HEK293 (cell line): ENCODE measurements around the gene PFKL.

Source experiments
- CTCF ChIA-PET: fragments of 350-600 bp; formaldehyde crosslinking; extraction: SDS; loops from one replicate; lab custom pipeline; 2021; ENCODE audit warnings: antibody characterized with exemption; lab: Yijun Ruan, JAX
- POLR2A ChIA-PET: fragments of 300-600 bp; formaldehyde crosslinking; extraction: SDS; loops from one replicate; lab custom pipeline; 2020; ENCODE audit warnings: antibody characterized with exemption, inconsistent platforms; lab: Yijun Ruan, JAX
- H3K27ac ChIP-seq: fragments of 200-500 bp; sonication (Bioruptor generic); 2 replicates; pipeline ENCODE4 v1.5.1; 2014; ENCODE audit warnings: low read depth, low read length, control low read depth, inconsistent platforms; ENCODE audit errors: extremely low read depth
- H3K36me3 ChIP-seq, 2 experiments: fragments of 200-500 bp in 1 of 2; sonication (Bioruptor generic) in 1 of 2; 1 replicate in 1 of 2; 2 replicates in 1 of 2; pipeline ENCODE4 v1.5.1; 2014 to 2017; ENCODE audit warnings: inconsistent platforms in 2 of 2, low read length in 2 of 2; ENCODE audit not compliant: control insufficient read depth in 2 of 2, insufficient read depth in 1 of 2
- H3K4me1 ChIP-seq: fragments of 200-500 bp; sonication (Bioruptor generic); 2 replicates; pipeline ENCODE4 v1.5.1; 2014; ENCODE audit warnings: mild to moderate bottlenecking, low read length, inconsistent platforms; ENCODE audit not compliant: control insufficient read depth, insufficient read depth
- H3K4me3 ChIP-seq: 2 replicates; pipeline ENCODE4 v1.5.1; 2011; ENCODE audit warnings: low read depth, mild to moderate bottlenecking, control low read depth, low read length, moderate library complexity
- H3K9me3 ChIP-seq: fragments of 200-500 bp; sonication (Bioruptor generic); 2 replicates; pipeline ENCODE4 v1.5.1; 2014; ENCODE audit warnings: low read depth, low read length, inconsistent platforms; ENCODE audit not compliant: control insufficient read depth, insufficient read depth
- KLF16 ChIP-seq: fragments of 450-650 bp; formaldehyde crosslinking; IDR thresholded peaks from 2 replicates; pipeline ENCODE4 v1.5.1; 2017; ENCODE audit warnings: missing biosample characterization, missing genetic modification characterization
- ZBTB17 ChIP-seq: fragments of 450-650 bp; formaldehyde crosslinking; IDR thresholded peaks from 2 replicates; pipeline ENCODE4 v1.5.1; 2016; ENCODE audit warnings: missing biosample characterization, missing genetic modification characterization
- ZBTB21 ChIP-seq: fragments of 450-650 bp; formaldehyde crosslinking; IDR thresholded peaks from 2 replicates; pipeline ENCODE4 v1.5.1; 2017; ENCODE audit warnings: missing biosample characterization, missing genetic modification characterization
- ZFP3 ChIP-seq: fragments of 450-650 bp; formaldehyde crosslinking; IDR thresholded peaks from 2 replicates; pipeline ENCODE4 v1.5.1; 2016; ENCODE audit warnings: low read depth, missing biosample characterization, missing genetic modification characterization
- ZFP37 ChIP-seq: fragments of 450-650 bp; formaldehyde crosslinking; IDR thresholded peaks from 2 replicates; pipeline ENCODE4 v1.5.1; 2016; ENCODE audit warnings: missing biosample characterization, missing genetic modification characterization
- ZNF2 ChIP-seq: fragments of 450-650 bp; formaldehyde crosslinking; IDR thresholded peaks from 2 replicates; pipeline ENCODE4 v1.5.1; 2016; ENCODE audit warnings: missing biosample characterization, missing genetic modification characterization
- ZNF211 ChIP-seq: fragments of 450-650 bp; formaldehyde crosslinking; IDR thresholded peaks from 2 replicates; pipeline ENCODE4 v1.5.1; 2016; ENCODE audit warnings: low read depth, missing biosample characterization, missing genetic modification characterization
- ZNF23 ChIP-seq: fragments of 450-650 bp; formaldehyde crosslinking; IDR thresholded peaks from 2 replicates; pipeline ENCODE4 v1.5.1; 2016; ENCODE audit warnings: missing biosample characterization, missing genetic modification characterization, borderline replicate concordance
- ZNF274 ChIP-seq, 2 experiments: fragments of 200-500 bp in 1 of 2; fragments of 450-650 bp in 1 of 2; sonication (Bioruptor generic) in 1 of 2; formaldehyde crosslinking in 1 of 2; IDR thresholded peaks; 2 replicates each; pipeline versions ENCODE4 v1.5.1 to v1.6.1; 2014 to 2016; ENCODE audit warnings: borderline replicate concordance in 1 of 2, inconsistent platforms in 1 of 2, low read length in 1 of 2, missing biosample characterization in 1 of 2, missing genetic modification characterization in 1 of 2
- ZNF341 ChIP-seq: fragments of 450-650 bp; formaldehyde crosslinking; IDR thresholded peaks from 2 replicates; pipeline ENCODE4; 2016; ENCODE audit warnings: low read depth, missing biosample characterization, missing genetic modification characterization
- ZNF391 ChIP-seq: fragments of 450-650 bp; formaldehyde crosslinking; IDR thresholded peaks from 2 replicates; pipeline ENCODE4 v1.5.1; 2016; ENCODE audit warnings: low read depth, missing biosample characterization, missing genetic modification characterization, borderline replicate concordance
- ZNF416 ChIP-seq: fragments of 450-650 bp; formaldehyde crosslinking; IDR thresholded peaks from 2 replicates; pipeline ENCODE4 v1.5.1; 2016; ENCODE audit warnings: missing biosample characterization, missing genetic modification characterization
- ZNF433 ChIP-seq: fragments of 450-650 bp; formaldehyde crosslinking; IDR thresholded peaks from 2 replicates; pipeline ENCODE4 v1.5.1; 2016; ENCODE audit warnings: missing biosample characterization, missing genetic modification characterization, low read depth
- ZNF48 ChIP-seq: fragments of 450-650 bp; formaldehyde crosslinking; IDR thresholded peaks from 2 replicates; pipeline ENCODE4 v1.5.1; 2016; ENCODE audit warnings: missing biosample characterization, missing genetic modification characterization
- ZNF510 ChIP-seq: fragments of 450-650 bp; formaldehyde crosslinking; IDR thresholded peaks from 2 replicates; pipeline ENCODE4 v1.5.1; 2018; ENCODE audit warnings: mild to moderate bottlenecking, missing genetic modification characterization, missing biosample characterization; ENCODE audit not compliant: insufficient replicate concordance
- ZNF600 ChIP-seq: fragments of 450-650 bp; formaldehyde crosslinking; IDR thresholded peaks from 2 replicates; pipeline ENCODE4 v1.5.1; 2016; ENCODE audit warnings: missing biosample characterization, missing genetic modification characterization
- ZNF621 ChIP-seq: fragments of 450-650 bp; formaldehyde crosslinking; IDR thresholded peaks from 2 replicates; pipeline ENCODE4 v1.5.1; 2017; ENCODE audit warnings: missing biosample characterization, missing genetic modification characterization
- ZNF626 ChIP-seq: fragments of 450-650 bp; sonication (Bioruptor Pico); formaldehyde crosslinking; IDR thresholded peaks from 2 replicates; pipeline ENCODE4 v1.5.1; 2018; ENCODE audit warnings: missing biosample characterization, missing genetic modification characterization, inconsistent platforms
- ZNF670 ChIP-seq: fragments of 450-650 bp; formaldehyde crosslinking; IDR thresholded peaks from 2 replicates; pipeline ENCODE4 v1.5.1; 2016; ENCODE audit warnings: missing biosample characterization, missing genetic modification characterization, low read depth
- ZNF776 ChIP-seq: fragments of 450-650 bp; formaldehyde crosslinking; IDR thresholded peaks from 2 replicates; pipeline ENCODE4 v1.5.0; 2017; ENCODE audit warnings: missing biosample characterization, missing genetic modification characterization, borderline replicate concordance
- ZNF792 ChIP-seq: fragments of 450-650 bp; formaldehyde crosslinking; IDR thresholded peaks from 2 replicates; pipeline ENCODE4 v1.5.1; 2016; ENCODE audit warnings: missing biosample characterization, missing genetic modification characterization
- ZXDB ChIP-seq: fragments of 450-650 bp; formaldehyde crosslinking; IDR thresholded peaks from 2 replicates; pipeline ENCODE4 v1.5.1; 2016; ENCODE audit warnings: missing biosample characterization, missing genetic modification characterization
- TF ChIP-seq, protein P1 (sequence below): fragments of 450-650 bp; formaldehyde crosslinking; IDR thresholded peaks from 2 replicates; pipeline ENCODE4 v1.5.1; 2017; ENCODE audit warnings: missing biosample characterization, missing genetic modification characterization
- TF ChIP-seq, protein P2 (sequence below): fragments of 450-650 bp; formaldehyde crosslinking; IDR thresholded peaks from 2 replicates; pipeline ENCODE4 v1.5.1; 2016; ENCODE audit warnings: missing biosample characterization, missing genetic modification characterization
- TF ChIP-seq, protein P3 (sequence below): fragments of 450-650 bp; formaldehyde crosslinking; IDR thresholded peaks from 2 replicates; pipeline ENCODE4 v1.5.1; 2017; ENCODE audit warnings: missing biosample characterization, missing genetic modification characterization
- TF ChIP-seq, protein P4 (sequence below): IDR thresholded peaks from 2 replicates; pipeline ENCODE4 v1.6.1; 2011; ENCODE audit warnings: mild to moderate bottlenecking, low read depth, low read length, borderline replicate concordance

PFKL gene

DNA sequence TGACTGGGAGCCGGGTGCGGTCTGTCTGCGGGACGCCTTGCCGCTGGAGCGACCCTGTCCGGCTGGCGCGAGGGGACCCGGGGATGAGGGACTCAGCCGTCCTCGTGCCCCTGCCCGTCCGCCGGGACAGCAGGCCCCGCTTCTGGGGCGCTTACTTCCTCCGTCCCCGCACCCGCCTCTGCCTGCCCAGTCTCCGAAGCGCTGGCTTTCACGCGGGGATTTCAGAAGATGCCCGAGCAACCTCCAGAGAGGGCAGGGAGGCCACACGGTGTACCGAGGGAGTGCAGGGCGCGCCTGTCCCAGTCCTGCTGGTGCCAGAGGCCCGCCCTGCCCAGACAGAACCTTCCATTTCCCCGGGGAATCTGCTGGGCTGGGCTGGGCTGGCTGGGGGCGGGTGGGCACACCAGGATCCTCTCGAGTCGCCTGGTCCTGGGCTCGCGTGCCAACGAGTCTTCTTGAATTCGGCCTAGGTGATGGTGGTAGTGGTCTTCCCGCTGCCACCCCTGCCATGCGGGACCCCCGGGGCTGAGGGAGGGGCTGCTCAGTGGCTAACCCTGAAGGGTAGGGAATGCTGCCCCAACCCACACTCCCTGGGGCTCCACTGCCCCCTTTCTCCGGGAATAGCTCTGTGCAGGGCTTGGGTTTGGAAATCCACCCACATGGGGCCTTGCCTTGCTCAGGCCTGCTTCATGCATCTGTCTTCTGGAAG lies 51.1 kb downstream of the PFKL start (continued):
- TF ChIP-seq ZNF2 (no peak), ZBTB21 (no peak), ZNF626 (tag by site-specific recombination) (no peak), ZNF211 (no peak)
- TF ChIP-seq, protein P1, sequence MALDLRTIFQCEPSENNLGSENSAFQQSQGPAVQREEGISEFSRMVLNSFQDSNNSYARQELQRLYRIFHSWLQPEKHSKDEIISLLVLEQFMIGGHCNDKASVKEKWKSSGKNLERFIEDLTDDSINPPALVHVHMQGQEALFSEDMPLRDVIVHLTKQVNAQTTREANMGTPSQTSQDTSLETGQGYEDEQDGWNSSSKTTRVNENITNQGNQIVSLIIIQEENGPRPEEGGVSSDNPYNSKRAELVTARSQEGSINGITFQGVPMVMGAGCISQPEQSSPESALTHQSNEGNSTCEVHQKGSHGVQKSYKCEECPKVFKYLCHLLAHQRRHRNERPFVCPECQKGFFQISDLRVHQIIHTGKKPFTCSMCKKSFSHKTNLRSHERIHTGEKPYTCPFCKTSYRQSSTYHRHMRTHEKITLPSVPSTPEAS = no peak
- TF ChIP-seq, protein P2, sequence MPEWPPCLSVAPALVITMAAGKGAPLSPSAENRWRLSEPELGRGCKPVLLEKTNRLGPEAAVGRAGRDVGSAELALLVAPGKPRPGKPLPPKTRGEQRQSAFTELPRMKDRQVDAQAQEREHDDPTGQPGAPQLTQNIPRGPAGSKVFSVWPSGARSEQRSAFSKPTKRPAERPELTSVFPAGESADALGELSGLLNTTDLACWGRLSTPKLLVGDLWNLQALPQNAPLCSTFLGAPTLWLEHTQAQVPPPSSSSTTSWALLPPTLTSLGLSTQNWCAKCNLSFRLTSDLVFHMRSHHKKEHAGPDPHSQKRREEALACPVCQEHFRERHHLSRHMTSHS (tag by site-specific recombination) = no peak

DNA sequence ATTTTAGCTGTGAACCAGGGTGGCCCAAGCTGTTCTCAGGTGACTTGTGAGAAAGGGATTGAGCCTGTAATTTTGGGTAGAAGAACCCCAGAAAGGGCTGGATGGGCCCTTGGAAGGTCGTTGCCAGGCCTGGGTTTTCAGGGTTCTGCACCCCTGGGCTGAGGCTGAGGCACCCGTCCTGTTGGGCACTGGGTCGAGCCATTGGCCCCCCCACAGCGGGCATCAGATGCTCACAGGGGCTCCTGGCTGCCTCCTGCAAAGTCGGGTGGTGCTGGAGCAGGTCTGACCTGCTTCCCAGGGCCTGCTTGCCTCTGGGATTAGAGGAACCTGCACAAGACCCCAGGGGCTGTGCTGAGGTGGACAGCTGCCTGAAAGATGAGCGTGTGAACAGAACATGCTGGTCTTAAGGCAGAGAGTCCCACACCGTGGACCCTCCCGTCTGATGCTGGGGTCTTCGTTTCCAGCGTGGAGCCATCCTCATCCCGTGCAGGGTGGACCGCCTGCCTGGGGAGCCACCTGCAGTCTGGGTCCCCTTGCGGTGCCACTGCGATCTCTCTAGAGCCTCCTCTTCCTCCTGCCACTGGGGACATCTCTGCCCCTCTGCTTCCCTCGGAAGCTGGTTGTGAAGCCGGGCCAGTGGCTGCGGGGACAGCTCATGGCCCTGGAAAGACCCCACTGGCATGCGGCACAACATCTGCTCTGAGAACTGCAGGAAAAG lies 51.8 kb downstream of the PFKL start:
- POLR2A ChIA-PET = interaction anchor here (0.6 kb wide), 1 partner anchor 10 kb away, joined by 3 read pairs; no protein-coding TSS in a partner anchor
- CTCF ChIA-PET = interaction anchor here (1.1 kb wide), 1 partner anchor 9 kb away, joined by 6 read pairs; no protein-coding TSS in a partner anchor

DNA sequence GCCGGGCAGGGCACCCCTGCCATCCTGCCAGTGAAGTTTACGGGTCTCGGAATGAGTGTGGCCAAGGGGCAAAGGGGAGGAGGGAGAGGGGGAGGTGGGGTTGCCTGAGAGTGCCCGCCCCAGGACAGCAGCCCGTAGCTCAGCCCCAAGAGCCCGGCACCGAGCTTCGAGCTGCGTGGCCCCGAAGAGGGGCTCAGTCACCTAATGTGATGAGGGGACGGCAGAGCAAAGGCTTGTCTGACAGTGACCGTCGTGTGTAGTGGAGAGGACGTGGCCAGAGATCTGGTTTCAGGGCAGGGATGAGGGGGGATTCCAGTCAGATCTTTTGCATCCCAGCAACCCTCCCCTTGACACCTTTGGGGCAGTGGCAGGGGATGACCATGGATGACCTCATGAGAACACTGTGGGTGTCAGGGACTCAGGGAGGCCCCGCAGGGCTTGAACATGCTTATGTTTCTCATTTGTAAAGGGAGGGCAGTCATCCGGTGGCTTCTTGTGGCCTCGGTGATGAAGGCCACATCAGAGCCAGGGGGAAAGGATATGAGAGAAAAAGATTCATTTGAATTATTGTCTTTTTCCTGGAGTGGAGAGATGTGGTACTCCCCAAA lies 52.5 kb downstream of the PFKL start:
- no peak for TF ChIP-seq ZNF416
- TF ChIP-seq, protein P3, sequence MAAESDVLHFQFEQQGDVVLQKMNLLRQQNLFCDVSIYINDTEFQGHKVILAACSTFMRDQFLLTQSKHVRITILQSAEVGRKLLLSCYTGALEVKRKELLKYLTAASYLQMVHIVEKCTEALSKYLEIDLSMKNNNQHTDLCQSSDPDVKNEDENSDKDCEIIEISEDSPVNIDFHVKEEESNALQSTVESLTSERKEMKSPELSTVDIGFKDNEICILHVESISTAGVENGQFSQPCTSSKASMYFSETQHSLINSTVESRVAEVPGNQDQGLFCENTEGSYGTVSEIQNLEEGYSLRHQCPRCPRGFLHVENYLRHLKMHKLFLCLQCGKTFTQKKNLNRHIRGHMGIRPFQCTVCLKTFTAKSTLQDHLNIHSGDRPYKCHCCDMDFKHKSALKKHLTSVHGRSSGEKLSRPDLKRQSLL = no peak
- no peak for TF ChIP-seq ZNF600 (tag by site-specific recombination)
- no peak for TF ChIP-seq ZNF274 (IDR thresholded peaks at IDR 0.05; ENCODE audit: low read length)
- TF ChIP-seq ZNF274 (tag by site-specific recombination; IDR thresholded peaks at IDR 0.05; ENCODE audit: borderline replicate concordance) = no peak
- no peak for TF ChIP-seq ZBTB17 (tag by site-specific recombination)
- no peak for TF ChIP-seq ZNF48
- TF ChIP-seq ZNF670 = no peak
- TF ChIP-seq ZNF510 (tag by site-specific recombination) = no peak
- no peak for TF ChIP-seq ZFP37 (tag by site-specific recombination)
- TF ChIP-seq ZNF391 (tag by site-specific recombination) = no peak
- no peak for TF ChIP-seq ZXDB (tag by site-specific recombination)
- TF ChIP-seq ZNF23 (tag by site-specific recombination) = no peak
- no peak for TF ChIP-seq ZNF341 (tag by site-specific recombination)
- TF ChIP-seq ZFP3 (tag by site-specific recombination) = no peak
- no peak for TF ChIP-seq ZNF776
- no peak for TF ChIP-seq ZNF621 (tag by site-specific recombination)
- no peak for TF ChIP-seq KLF16 (tag by site-specific recombination)
- Histone ChIP-seq H3K9me3 (no peaks in the 10 kb centered on the region), H3K4me1 (no peaks in the 10 kb centered on the region), H3K27ac (no peak overlapping the region), H3K36me3 (no peaks in the 10 kb centered on the region), H3K4me3 (no peak overlapping the region)
- ChIA-PET CTCF (no interaction called here), POLR2A (no interaction called here)

More for the DNA sequence above, 51.8 kb downstream of the PFKL start:
- H3K36me3 ChIP-seq = no peaks in the 10 kb centered on the region
- H3K9me3 ChIP-seq = no peaks in the 10 kb centered on the region
- no peak overlapping the region for H3K4me3 ChIP-seq
- TF ChIP-seq ZFP37 (tag by site-specific recombination) = no peak
- TF ChIP-seq ZNF433 = no peak
- TF ChIP-seq, protein P4, sequence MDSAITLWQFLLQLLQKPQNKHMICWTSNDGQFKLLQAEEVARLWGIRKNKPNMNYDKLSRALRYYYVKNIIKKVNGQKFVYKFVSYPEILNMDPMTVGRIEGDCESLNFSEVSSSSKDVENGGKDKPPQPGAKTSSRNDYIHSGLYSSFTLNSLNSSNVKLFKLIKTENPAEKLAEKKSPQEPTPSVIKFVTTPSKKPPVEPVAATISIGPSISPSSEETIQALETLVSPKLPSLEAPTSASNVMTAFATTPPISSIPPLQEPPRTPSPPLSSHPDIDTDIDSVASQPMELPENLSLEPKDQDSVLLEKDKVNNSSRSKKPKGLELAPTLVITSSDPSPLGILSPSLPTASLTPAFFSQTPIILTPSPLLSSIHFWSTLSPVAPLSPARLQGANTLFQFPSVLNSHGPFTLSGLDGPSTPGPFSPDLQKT = no peak
- TF ChIP-seq ZNF792 (tag by site-specific recombination) = no peak
- no peaks in the 10 kb centered on the region for H3K4me1 ChIP-seq
- H3K27ac ChIP-seq = no peak overlapping the region
